Lower lobe of right lung (tissue), 2 donors: ENCODE measurements around the gene DIP2B. TPM values are rescaled to one million over a fixed set of nuclear protein-coding genes. Genes with fewer than 3 reads are reported as not detected.

Source experiments
- ATAC-seq, 2 donors: fragments of 200-7000 bp; cut with Tn5 transposase; one replicate each; pipeline ENCODE4 v1.9.1; 2020 to 2022; ENCODE audit warnings: mild to moderate bottlenecking in 2 of 2, moderate library complexity in 2 of 2
- DNase-seq: peaks from one replicate; pipeline ENCODE4 v3.0.0-alpha.2; 2020
- H3K27ac ChIP-seq: fragments of 200-600 bp; one replicate; pipeline ENCODE4 v1.8.0; 2022
- H3K27me3 ChIP-seq: fragments of 200-600 bp; one replicate; pipeline ENCODE4 v1.8.0; 2022; ENCODE audit warnings: low read depth
- H3K36me3 ChIP-seq: fragments of 200-600 bp; one replicate; pipeline ENCODE4 v1.8.0; 2022; ENCODE audit warnings: mild to moderate bottlenecking
- H3K4me1 ChIP-seq: fragments of 200-600 bp; one replicate; pipeline ENCODE4 v1.8.0; 2022
- H3K4me3 ChIP-seq: fragments of 200-600 bp; one replicate; pipeline ENCODE4 v1.8.0; 2022; ENCODE audit warnings: mild to moderate bottlenecking
- H3K9me3 ChIP-seq: fragments of 200-600 bp; one replicate; pipeline ENCODE4 v1.8.0; 2022
- CTCF ChIP-seq: fragments of 200-600 bp; IDR thresholded peaks from one replicate; pipeline ENCODE4 v1.8.0; 2022; ENCODE audit warnings: antibody characterized with exemption, mild to moderate bottlenecking
- intact Hi-C: fragments of 100-400 bp; cut with DNase I; formaldehyde crosslinking; loops from one replicate; pipeline ENCODE4 v1.11.0; 2022
- total RNA-seq: library from RNA; stranded (reverse); fragmentation: NEBNext Ultra II Directional; extraction: Animal tissue kit (Norgen Biotek cat#: 25700); gene quantifications from one replicate; pipeline ENCODE4 v1.2.1, GENCODE V29; 2021
- donor health status: DM: no; HTN: yes; CAD: no; lungs with severe emphysema.

DIP2B gene
- total RNA-seq, 1 donor from 2014 or later: 32.8 TPM

GRCh38 chr12:50787618-50788017 is 282.8 kb downstream of the DIP2B start:
- peaks cover 4% of the 10 kb centered on the region for H3K9me3 ChIP-seq
- no peaks in the 10 kb centered on the region for H3K27me3 ChIP-seq
- ATAC-seq (no peak), DNase-seq (no peak)
- H3K27ac ChIP-seq: peak overlapping the region; percentile 58
- no peak overlapping the region for H3K4me3 ChIP-seq
- TF ChIP-seq CTCF: no peak
- peaks cover 12% of the 10 kb centered on the region for H3K36me3 ChIP-seq
- intact Hi-C loops: no loop called here
- H3K4me1 ChIP-seq: peaks cover 13% of the 10 kb centered on the region

- Histone ChIP-seq H3K36me3 (peaks cover 6% of the 10 kb centered on the region), H3K4me1 (peaks cover 13% of the 10 kb centered on the region), H3K27me3 (no peaks in the 10 kb centered on the region), H3K9me3 (peaks cover 4% of the 10 kb centered on the region), H3K4me3 (no peak overlapping the region), H3K27ac (no peak overlapping the region)
- no peak for ATAC-seq
- intact Hi-C loops: no loop called here
- no peak for TF ChIP-seq CTCF
- no peak for DNase-seq
These were observed 283.8 kb downstream of the DIP2B start for GRCh38 chr12:50788561-50788960.

GRCh38 chr12:50790081-50790480 is 285.3 kb downstream of the DIP2B start:
- Histone ChIP-seq H3K9me3 (peaks cover 4% of the 10 kb centered on the region), H3K36me3 (no peaks in the 10 kb centered on the region), H3K4me3 (no peak overlapping the region), H3K27me3 (no peaks in the 10 kb centered on the region), H3K4me1 (peaks cover 7% of the 10 kb centered on the region), H3K27ac (no peak overlapping the region)
- intact Hi-C loops: no loop called here
- TF ChIP-seq CTCF: no peak
- no peak for DNase-seq
- ATAC-seq: no peak

Other genes starting within 250 kb of the DIP2B start
- 76.6 TPM for gene LIMA1, start 221.5 kb upstream of the DIP2B start, total RNA-seq
- gene FAM186A, start 108.4 kb upstream of the DIP2B start, total RNA-seq: not detected
- gene LARP4, start 104.1 kb upstream of the DIP2B start, total RNA-seq: 62.2 TPM